DMS 273 (cell line): ENCODE measurements around the gene CYP2D6.
"Not testable (repeated sequence)": the region's sequence is repeated elsewhere in the genome, so short reads cannot be mapped to it uniquely, and the experiment has no call there.

Experiments
- DNase-seq: peaks from one replicate; lab custom pipeline; 2025; ENCODE audit not compliant: unreplicated experiment; lab: John Stamatoyannopoulos, UW

Gene CYP2D6

DNA sequence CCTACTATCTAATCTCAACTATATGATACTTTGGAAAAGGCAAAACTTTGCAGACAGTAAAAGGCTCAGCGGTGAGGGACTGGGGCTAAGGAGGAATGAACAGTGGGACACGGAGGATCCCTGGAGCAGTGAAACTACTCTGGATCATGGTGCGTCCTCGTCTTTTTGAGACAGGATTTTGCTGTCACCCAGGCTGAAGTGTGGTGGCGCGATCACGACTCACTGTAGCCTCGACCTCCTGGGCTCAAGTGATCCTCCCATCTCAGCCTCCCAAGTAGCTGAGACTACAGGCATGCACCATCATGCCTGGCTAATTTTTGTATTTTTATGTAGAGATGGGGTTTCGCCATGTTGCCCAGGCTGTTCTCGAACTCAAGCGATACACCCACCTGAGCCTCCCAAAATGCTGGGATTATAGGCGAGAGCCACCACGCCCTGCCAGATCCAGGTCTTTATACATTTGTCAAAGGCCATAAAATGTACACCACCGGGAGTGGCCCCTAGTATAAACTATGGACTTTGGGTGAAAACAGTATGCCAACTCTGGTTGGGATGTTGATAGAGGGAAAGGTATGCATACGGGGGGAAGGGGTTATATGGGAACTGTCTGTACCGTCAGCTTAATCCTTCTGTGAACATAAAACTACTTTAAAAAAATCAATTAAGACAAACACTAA lies 28.0 kb upstream of the CYP2D6 start:
- no peak for DNase-seq

GRCh38 chr22:42156598-42156997 lies 26.0 kb upstream of the CYP2D6 start:
- no peak for DNase-seq

DNA sequence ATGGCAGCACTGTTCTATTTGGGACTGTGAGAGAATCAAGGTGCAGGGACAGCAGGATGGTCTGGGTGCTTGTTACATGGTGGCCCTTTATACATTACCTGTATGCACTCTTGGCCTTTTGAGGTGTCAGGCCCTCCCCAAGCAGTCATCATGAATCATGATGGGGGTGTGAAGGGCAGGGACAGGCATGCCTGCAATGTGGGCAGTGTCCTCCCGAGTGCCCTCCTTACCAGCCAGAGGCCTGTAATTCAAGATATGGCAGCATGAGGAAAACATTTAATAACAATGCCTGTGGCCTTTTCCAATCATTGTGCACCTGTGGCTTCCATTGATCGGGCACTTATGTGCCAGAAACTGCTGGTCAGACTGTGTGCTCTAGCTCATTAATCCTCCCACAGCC lies 25.5 kb upstream of the CYP2D6 start:
- no peak for DNase-seq

- no peak for DNase-seq
Measured at GRCh38 chr22:42155053-42155543, 24.5 kb upstream of the CYP2D6 start.

GRCh38 chr22:42154293-42155052 lies 23.9 kb upstream of the CYP2D6 start:
- no peak for DNase-seq

DNA sequence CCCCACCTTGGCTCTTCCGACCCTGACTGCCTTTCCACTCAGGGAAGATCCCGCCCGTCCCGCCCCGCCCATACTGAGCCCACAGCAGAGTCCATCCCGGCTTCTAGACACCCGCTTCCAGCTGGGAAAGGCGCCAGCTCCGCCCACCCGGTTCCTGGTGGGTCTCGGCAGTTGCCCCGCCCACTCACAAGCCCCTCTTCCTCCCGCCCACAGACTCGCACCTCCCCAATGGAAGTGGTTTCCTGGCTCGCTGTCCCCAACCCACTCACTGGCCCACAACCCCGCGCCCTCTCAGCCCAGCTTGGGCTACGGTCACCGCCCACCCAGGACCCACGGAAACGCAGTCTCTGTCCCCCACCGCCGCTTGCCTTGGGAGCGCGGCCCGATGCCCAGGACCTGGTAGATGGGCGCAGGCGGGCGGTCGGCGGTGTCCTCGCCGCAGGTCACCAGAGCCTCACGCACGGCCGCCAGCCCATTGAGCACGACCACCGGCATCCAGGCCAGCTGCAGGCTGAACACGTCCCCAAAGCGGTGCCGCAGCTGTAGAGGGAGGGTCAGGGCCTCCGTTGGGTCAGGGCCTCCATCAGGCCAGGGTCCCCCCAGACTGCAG lies 22.2 kb upstream of the CYP2D6 start:
- no peak for DNase-seq

GRCh38 chr22:42151924-42152635 lies 21.5 kb upstream of the CYP2D6 start:
- no peak for DNase-seq

DNA sequence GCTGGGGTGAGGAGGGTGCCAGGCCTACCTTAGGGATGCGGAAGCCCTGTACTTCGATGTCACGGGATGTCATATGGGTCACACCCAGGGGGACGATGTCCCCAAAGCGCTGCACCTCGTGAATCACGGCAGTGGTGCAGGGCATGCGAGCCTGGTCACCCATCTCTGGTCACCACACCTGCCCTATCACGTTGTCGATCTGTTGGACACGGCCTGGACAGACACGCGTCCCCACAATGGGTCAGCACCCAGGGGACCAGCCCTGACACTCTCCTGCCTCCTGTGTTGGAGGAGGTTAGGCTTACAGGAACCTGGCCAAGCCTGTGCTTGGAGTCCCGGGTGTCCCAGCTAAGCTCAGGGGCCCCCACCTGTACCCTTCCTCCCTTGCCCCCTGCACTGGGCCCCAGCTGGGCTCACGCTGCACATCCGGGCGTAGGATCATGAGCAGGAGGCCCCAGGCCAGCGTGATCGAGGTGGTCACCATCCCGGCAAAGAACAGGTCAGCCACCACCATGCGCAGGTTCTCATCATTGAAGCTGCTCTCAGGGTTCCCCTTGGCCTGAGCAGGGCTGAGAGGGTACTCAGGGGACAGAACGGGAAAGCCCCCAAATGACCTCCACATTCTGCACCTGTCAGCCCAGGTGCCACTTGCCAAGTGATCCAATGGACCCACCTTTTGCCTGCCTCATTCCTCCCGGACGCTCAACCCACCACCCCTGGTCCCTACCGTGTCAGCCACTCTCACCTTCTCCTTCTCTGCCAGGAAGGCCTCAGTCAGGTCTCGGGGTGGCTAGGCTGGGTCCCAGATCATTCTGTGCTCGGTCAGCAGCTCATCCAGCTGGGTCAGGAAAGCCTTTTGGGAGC lies 20.3 kb upstream of the CYP2D6 start:
- no peak for DNase-seq

- DNase-seq: not testable (repeated sequence)
Measured at GRCh38 chr22:42149798-42150197, 19.2 kb upstream of the CYP2D6 start.

DNA sequence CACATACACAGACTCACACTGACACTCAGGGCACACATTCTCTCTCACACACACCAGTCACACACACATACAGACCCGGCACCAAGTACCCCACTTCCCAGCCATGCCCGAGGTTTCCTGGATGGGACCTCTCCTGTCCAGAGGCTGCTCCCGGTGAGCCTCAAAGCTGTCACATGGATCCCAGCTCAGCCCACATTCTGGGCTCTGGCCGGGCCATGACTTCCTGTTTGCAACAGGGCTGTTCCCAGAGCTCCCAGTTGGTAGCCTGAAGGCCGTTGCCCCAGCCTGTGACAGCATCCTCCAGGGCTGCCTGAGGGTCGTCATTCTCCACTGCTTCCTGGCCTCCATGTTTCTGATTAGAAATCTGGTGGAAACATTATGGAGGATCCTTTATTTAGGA lies 14.6 kb upstream of the CYP2D6 start:
- no peak for DNase-seq

GRCh38 chr22:42143859-42144822 lies 13.5 kb upstream of the CYP2D6 start:
- DNase-seq: not testable (repeated sequence)

DNA sequence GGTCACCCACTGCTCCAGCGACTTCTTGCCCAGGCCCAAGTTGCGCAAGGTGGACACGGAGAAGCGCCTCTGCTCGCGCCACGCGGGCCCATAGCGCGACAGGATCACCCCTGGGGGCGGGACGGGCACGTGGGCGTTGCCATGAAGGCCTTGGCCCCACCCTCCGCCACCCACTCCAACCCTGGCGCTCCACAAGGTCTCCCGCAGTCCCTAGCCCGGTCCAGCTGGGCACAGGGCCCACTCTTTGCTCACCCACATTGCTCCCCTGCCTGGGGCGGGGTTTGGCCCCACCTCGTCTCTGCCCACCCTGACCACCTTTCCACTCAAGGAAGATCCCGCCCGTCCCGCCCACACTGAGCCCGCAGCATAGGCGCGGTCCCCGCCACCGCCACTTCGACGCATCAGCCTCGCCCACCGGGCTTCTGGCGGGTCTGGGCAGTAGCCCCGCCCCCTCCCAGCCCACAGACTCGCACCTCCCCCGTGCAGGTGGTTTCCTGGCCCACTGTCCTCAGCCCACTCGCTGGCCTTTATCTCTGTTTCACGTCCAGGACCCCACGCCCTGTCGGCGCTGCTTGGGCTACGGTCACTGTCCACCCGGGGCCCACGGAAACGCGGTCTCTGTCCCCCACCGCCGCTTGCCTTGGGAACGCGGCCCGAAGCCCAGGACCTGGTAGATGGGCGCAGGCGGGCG lies 12.3 kb upstream of the CYP2D6 start:
- no peak for DNase-seq

DNA sequence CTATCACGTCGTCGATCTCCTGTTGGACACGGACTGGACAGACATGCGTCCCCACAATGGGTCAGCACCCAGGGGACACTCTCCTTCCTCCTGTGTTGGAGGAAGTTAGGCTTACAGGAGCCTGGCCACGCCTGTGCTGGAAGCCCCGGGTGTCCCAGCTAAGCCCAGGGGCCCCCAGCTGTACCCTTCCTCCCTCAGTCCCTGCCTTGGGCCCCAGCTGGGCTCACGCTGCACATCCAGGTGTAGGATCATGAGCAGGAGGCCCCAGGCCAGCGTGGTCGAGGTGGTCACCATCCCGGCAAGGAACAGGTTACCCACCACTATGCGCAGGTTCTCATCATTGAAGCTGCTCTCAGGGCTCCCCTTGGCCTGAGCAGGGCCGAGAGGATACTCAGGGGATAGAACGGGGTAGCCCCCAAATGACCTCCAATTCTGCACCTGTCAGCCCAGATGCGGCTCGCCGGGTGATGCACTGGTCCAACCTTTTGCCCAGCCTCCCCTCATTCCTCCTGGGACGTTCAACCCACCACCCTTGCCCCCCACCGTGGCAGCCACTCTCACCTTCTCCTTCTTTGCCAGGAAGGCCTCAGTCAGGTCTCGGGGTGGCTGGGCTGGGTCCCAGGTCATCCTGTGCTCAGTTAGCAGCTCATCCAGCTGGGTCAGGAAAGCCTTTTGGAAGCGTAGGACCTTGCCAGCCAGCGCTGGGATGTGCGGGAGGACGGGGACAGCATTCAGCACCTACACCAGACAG lies 10.9 kb upstream of the CYP2D6 start:
- not testable (repeated sequence) for DNase-seq

- DNase-seq: not testable (repeated sequence)
Measured at GRCh38 chr22:42140153-42140552, 9.5 kb upstream of the CYP2D6 start.

DNA sequence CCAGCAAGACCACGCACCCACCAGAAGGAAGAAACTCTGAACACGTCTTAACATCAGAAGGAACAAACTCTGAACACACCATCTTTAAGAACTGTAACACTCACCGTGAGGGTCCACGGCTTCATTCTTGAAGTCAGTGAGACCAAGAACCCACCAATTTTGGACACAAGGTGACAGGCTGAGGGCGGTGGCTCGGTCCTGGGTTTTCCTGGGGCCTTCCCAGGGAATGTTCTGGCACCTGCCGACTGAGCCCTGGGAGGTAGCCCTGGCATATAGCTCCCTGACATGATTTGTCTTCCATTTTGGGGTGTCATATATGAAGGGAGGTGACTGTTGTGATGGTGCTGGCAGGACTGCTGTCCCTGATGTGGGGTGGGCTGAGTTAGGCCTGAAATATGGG lies 8.9 kb upstream of the CYP2D6 start:
- not testable (repeated sequence) for DNase-seq

DNA sequence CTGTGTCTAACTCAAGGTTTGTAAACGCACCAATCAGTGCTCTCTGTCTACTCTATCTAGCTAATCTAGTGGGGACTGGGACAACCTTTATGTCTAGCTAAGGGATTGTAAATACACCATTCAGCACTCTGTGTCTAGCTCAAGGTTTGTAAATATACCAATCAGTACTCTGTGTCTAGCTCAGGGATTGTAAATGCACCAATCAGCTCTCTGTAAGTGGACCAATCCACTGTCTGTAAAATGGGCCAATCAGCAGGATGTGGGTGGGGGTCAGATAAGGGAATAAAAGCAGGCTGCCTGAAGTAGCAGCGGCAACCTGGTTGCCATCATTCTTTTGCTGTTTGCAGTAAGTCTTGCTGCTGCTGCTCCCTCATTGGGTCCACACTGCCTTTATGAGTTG lies 8.4 kb upstream of the CYP2D6 start:
- DNase-seq: no peak

- no peak for DNase-seq
Measured at GRCh38 chr22:42138122-42138770, 7.6 kb upstream of the CYP2D6 start.
